ENCODE measurements around the gene DHRSX.
"Not testable (repeated sequence)": the region's sequence is repeated elsewhere in the genome, so short reads cannot be mapped to it uniquely, and the experiment has no call there.

DHRSX gene

GRCh38 chrX:2388669-2389068 lies 112.1 kb downstream of the DHRSX start:
- no peak for DNase-seq

DNA sequence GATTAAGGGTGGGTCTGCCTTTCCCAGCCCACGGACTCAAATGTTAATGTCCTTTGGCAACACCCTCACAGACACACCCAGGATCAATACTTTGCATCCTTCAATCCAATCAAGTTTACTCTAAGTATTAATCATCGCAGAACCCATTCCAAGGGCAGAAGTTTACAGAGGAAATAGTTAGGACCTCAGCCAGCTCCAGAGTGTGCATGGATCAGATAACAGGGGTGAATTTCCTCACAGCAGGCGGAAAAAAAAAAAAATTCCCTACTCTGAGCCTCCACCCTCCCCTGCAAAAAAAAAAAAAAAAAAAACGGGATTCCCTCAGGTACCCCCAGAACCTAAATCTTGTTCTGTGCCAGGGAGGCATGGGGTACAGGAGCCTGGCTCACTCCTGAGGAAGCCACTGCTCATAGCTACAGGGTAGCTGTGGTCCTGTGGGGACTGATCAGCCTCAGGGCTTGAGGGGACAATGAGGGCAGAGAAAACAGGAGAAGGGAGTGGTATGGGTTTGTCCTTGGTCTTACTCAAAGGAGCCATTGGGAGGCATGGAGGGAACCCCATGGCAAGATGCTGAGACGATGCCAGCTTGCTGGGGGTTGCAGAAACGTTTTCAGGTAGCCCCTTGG lies 113.0 kb downstream of the DHRSX start:
- no peak for DNase-seq

GRCh38 chrX:2385224-2385623 lies 115.6 kb downstream of the DHRSX start:
- DNase-seq: no peak

- DNase-seq: no peak
These were observed 116.3 kb downstream of the DHRSX start for GRCh38 chrX:2384486-2384885.

DNA sequence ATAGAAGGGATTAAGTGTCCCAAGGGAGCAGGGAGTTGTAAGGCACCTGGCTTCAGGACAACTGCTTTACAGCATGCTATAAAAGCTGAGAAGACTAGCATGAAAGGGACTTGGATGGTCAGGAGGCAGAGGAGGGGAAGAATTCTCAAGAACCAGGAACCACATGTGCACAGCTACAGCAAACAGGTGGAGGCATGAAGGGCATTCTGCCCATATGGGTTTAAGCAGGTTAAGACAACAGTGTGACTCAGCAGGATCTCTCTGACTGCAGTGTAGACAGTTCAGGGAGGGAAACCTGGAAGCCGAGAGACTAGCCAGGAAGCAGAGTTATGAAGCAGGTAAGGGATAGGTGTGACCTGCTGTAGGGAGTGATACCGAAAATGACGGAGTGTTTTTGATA lies 117.0 kb downstream of the DHRSX start:
- no peak for DNase-seq

- DNase-seq: no peak
These were observed 117.6 kb downstream of the DHRSX start for GRCh38 chrX:2383144-2383543.

GRCh38 chrX:2382433-2383048 lies 118.2 kb downstream of the DHRSX start:
- DNase-seq: not testable (repeated sequence)

DNA sequence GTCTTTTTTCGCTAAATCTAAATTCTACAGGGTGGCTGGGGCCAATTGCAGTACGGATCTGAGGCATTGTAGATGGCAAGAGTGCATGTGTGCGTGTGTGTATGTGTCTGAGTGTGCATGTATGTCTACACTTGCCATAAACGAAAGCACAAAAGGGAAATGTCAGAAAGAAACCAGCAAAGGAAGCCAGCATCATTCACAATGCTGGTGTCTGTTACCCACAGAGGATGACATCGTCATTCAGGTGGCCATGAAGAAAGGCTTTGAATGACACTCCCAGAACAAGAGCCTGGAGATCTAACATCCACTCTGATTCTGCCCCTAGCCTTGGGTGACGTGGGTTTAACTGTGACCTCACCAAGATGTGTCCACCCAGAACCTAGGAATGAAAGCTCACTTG lies 124.6 kb downstream of the DHRSX start:
- no peak for DNase-seq

DNA sequence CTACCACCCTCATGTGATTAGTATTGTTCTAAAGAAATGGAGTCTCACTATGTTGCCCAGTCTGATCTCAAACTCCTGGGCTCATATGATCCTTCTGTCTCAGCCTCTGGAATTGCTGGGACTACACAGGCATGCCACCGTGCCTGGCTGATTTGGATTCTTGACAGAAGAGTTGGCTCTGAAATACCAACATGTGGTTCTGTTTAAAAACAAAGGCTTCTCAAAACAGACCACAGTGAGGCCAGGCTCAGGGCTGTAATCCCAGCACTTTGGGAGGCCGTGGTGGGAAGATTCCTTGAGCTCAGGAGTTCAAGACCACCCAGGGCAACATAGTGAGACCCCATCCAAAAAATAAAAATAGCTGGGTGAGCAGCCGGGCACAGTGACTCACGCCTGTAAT lies 126.7 kb downstream of the DHRSX start:
- DNase-seq: no peak

DNA sequence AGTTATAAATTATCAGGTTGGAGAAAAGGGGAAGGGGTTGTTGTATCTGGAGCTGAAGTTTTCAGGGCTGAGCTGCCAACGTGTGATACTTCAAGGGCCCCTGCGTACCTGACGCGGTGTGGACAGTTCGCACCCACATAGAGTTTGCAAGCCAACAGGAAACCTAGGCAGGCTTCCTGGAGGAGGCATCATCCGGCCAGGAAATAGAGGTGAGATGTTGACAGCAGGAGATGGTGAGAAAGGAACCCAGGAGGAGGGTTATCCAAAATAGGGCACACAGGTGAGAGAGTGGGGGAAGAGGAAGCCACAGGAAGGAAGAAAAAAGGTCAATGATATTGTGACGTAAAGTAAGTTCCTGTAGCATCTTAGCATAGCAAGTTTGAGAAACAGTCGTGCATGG lies 127.2 kb downstream of the DHRSX start:
- DNase-seq: no peak

DNA sequence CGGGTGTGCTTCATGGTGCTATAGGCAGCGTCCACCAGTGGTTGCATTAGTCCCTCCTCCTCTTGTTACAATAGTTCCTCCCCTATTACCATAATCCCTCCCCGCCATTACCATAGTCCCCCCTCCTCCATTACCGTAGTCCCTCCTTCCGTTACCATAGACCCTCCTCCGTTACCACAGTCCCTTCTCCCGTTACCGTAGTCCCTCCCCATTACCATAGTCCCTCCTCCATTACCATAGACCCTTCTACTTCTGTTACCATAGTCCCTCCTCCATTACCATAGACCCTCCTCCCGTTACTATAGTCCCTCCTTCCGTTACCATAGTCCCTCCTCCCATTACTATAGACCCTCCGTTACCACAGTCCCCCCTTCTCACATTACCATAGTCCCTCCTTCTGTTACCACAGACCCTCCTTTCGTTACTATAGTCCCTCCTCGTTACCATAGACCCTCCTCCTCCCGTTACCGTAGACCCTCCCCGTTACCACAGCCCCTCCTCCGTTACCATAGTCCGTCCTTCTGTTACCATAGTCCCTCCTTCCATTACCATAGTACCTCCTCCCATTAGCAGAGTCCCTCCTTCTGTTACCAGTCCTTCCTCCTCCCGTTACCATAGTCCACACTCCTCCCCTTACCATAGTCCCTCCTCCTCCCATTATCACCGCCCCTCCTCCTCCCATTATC lies 129.6 kb downstream of the DHRSX start:
- no peak for DNase-seq

GRCh38 chrX:2370456-2370855 lies 130.3 kb downstream of the DHRSX start:
- DNase-seq: no peak

DNA sequence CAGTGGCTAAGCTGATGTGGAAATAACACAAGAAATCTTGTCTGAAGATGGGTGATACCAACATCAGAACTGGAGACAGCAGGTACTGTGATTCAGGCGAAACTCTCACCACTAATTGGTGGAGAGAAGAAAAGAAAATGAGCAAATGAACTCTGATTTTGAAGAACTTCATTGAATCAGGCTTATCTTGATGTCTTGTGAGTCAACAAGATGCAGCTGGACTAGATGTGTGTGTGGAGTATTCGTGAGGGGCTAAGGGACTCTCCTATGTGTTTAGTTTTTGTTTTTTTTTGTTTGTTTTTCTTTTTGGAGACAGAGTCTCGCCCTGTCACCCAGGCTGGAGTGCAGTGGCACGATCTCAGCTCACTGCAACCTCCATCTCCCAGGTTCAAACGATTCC lies 131.6 kb downstream of the DHRSX start:
- no peak for DNase-seq

DNA sequence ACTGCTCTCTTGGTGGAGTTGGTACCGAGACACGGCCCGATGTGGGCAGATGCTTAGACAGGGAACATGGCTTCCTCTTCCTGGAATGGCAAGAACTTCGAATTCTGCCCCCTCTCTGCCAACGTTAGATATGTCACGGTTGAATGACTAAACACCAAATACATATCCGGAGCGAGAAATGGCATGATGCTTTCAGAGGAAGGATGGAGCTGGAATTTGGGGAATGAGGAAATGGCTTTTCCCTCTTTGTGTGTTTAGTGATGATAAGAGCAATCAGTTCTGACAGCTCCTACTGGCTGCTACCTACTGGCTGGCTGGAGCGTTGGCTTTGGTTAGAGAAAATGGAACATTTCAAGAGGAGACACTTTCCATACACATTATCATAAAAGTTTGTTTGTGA lies 140.0 kb downstream of the DHRSX start:
- DNase-seq: no peak

GRCh38 chrX:2359522-2359921 lies 141.3 kb downstream of the DHRSX start:
- DNase-seq: not testable (repeated sequence)

- peak in 1 of 2 donors; percentile 2 for DNase-seq
These were observed 148.5 kb downstream of the DHRSX start for GRCh38 chrX:2351999-2352995.

- DNase-seq: no peak
These were observed 149.5 kb downstream of the DHRSX start for GRCh38 chrX:2351321-2351720.

GRCh38 chrX:2350703-2351102 lies 150.1 kb downstream of the DHRSX start:
- DNase-seq: not testable (repeated sequence)

DNA sequence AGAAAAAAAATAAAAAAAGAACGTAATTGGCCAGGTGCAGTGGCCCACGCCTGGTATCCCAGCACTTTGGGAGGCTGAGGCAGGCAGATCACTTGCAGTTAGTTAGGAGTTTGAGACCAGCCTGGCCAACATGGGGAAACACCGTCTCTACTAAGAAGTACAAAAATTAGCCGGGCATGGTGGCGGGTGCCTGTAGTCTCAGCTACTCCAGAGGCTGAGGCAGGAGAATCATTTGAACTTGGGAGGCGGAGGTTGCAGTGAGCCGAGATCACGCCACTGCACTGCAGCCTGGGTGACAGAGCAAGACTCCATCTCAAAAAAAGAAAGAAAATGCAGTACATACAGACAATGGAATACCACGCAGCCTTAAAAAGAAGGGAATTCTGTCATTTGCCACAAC lies 150.7 kb downstream of the DHRSX start:
- not testable (repeated sequence) for DNase-seq

DNA sequence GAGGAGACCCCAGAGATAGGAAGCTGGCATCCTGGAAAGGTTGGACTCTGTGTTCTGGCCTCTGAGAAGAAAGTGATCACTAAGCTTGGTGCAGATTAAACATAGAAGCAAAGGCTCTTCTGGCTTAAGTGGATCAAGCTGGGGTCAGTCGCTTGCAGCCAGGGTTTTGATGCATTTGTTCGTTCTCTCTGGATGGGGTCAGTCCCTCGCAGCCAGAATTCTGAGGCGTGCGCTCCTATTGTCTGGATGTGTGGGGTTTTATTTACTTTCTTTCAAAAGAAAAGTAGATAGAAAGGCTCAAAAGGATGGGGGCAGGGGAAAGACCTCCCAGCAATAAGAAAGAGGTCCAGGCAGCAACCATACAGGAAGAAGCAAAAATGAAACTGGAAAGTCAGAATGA lies 152.6 kb downstream of the DHRSX start:
- no peak for DNase-seq

GRCh38 chrX:2346158-2346557 lies 154.6 kb downstream of the DHRSX start:
- DNase-seq: no peak

- DNase-seq: no peak
These were observed 155.2 kb downstream of the DHRSX start for GRCh38 chrX:2345562-2345961.

- DNase-seq: no peak
These were observed 157.4 kb downstream of the DHRSX start for GRCh38 chrX:2343413-2343812.

All from stimulated activated CD4-positive, alpha-beta T cell treated with anti-CD3 and anti-CD28 coated beads, Interleukin-2, amount 100 ng/mL, for 48 hours (primary cell).